ENCODE measurements around the gene AUTS2.

Gene AUTS2

GRCh38 chr7:69857014-69857413, 258.7 kb downstream of the AUTS2 start:
- no peak for DNase-seq (ENCODE audit: low read depth)

- no peak for DNase-seq (ENCODE audit: low read depth)
Measured at GRCh38 chr7:69858471-69858870, 260.2 kb downstream of the AUTS2 start.

- DNase-seq (ENCODE audit: low read depth): no peak
Measured at GRCh38 chr7:69859342-69859741, 261.1 kb downstream of the AUTS2 start.

GRCh38 chr7:69860486-69860885, 262.2 kb downstream of the AUTS2 start:
- no peak for DNase-seq (ENCODE audit: low read depth)

- no peak for DNase-seq (ENCODE audit: low read depth)
Measured at GRCh38 chr7:69860941-69861622, 262.8 kb downstream of the AUTS2 start.

GRCh38 chr7:69862413-69863064, 264.3 kb downstream of the AUTS2 start:
- no peak for DNase-seq (ENCODE audit: low read depth)

- no peak for DNase-seq (ENCODE audit: low read depth)
Measured at GRCh38 chr7:69864274-69864673, 266.0 kb downstream of the AUTS2 start.

GRCh38 chr7:69864822-69865221, 266.5 kb downstream of the AUTS2 start:
- no peak for DNase-seq (ENCODE audit: low read depth)

GRCh38 chr7:69868921-69869320, 270.6 kb downstream of the AUTS2 start:
- DNase-seq (ENCODE audit: low read depth): no peak

- no peak for DNase-seq (ENCODE audit: low read depth)
Measured at GRCh38 chr7:69871213-69871885, 273.1 kb downstream of the AUTS2 start.

- DNase-seq (ENCODE audit: low read depth): no peak
Measured at GRCh38 chr7:69871886-69872569, 273.8 kb downstream of the AUTS2 start.

- no peak for DNase-seq (ENCODE audit: low read depth)
Measured at GRCh38 chr7:69873512-69873911, 275.2 kb downstream of the AUTS2 start.

- DNase-seq (ENCODE audit: low read depth): no peak
Measured at GRCh38 chr7:69878015-69878414, 279.7 kb downstream of the AUTS2 start.

GRCh38 chr7:69878591-69878990, 280.3 kb downstream of the AUTS2 start:
- DNase-seq (ENCODE audit: low read depth): no peak

GRCh38 chr7:69879989-69880388, 281.7 kb downstream of the AUTS2 start:
- DNase-seq (ENCODE audit: low read depth): no peak

GRCh38 chr7:69880840-69881239, 282.6 kb downstream of the AUTS2 start:
- DNase-seq (ENCODE audit: low read depth): no peak

GRCh38 chr7:69882269-69882668, 284.0 kb downstream of the AUTS2 start:
- DNase-seq (ENCODE audit: low read depth): no peak

GRCh38 chr7:69883399-69883891, 285.2 kb downstream of the AUTS2 start:
- DNase-seq (ENCODE audit: low read depth): no peak

- no peak for DNase-seq (ENCODE audit: low read depth)
Measured at GRCh38 chr7:69885431-69885830, 287.2 kb downstream of the AUTS2 start.

GRCh38 chr7:69889338-69889975, 291.2 kb downstream of the AUTS2 start:
- DNase-seq (ENCODE audit: low read depth): no peak

GRCh38 chr7:69889976-69890351, 291.7 kb downstream of the AUTS2 start:
- no peak for DNase-seq (ENCODE audit: low read depth)

- DNase-seq (ENCODE audit: low read depth): no peak
Measured at GRCh38 chr7:69892790-69893189, 294.5 kb downstream of the AUTS2 start.
